Activated gamma-delta T cell treated with Interleukin-2 at 50 U/mL for 16 hours (primary cell): ENCODE data around the gene JARID2.
"Not testable (repeated sequence)": the region's sequence is repeated elsewhere in the genome, so short reads cannot be mapped to it uniquely, and the experiment has no call there.

ENCODE experiments used
- DNase-seq: peaks from one replicate; pipeline ENCODE4 v3.0.0-alpha.2; 2020

Gene JARID2

GRCh38 chr6:15405129-15406068, 159.5 kb downstream of the JARID2 start:
- no peak for DNase-seq

- DNase-seq = no peak
These were observed 160.6 kb downstream of the JARID2 start for GRCh38 chr6:15406452-15406851.

GRCh38 chr6:15408008-15408407, 162.1 kb downstream of the JARID2 start:
- DNase-seq = no peak

- DNase-seq = no peak
These were observed 162.9 kb downstream of the JARID2 start for GRCh38 chr6:15408758-15409157.

GRCh38 chr6:15409301-15410125, 163.6 kb downstream of the JARID2 start:
- no peak for DNase-seq

- no peak for DNase-seq
These were observed 164.2 kb downstream of the JARID2 start for GRCh38 chr6:15410126-15410391.

GRCh38 chr6:15410752-15411151, 164.9 kb downstream of the JARID2 start:
- DNase-seq = no peak

GRCh38 chr6:15411766-15412165, 165.9 kb downstream of the JARID2 start:
- no peak for DNase-seq

- DNase-seq = no peak
These were observed 166.9 kb downstream of the JARID2 start for GRCh38 chr6:15412767-15413166.

GRCh38 chr6:15413466-15414234, 167.8 kb downstream of the JARID2 start:
- no peak for DNase-seq

GRCh38 chr6:15414235-15414612, 168.4 kb downstream of the JARID2 start:
- DNase-seq = no peak

- DNase-seq = not testable (repeated sequence)
These were observed 169.8 kb downstream of the JARID2 start for GRCh38 chr6:15415622-15416021.

GRCh38 chr6:15416932-15417509, 171.2 kb downstream of the JARID2 start:
- no peak for DNase-seq

- no peak for DNase-seq
These were observed 171.9 kb downstream of the JARID2 start for GRCh38 chr6:15417811-15418210.

- no peak for DNase-seq
These were observed 173.6 kb downstream of the JARID2 start for GRCh38 chr6:15419493-15419892.

- no peak for DNase-seq
These were observed 175.1 kb downstream of the JARID2 start for GRCh38 chr6:15420959-15421438.

- DNase-seq = no peak
These were observed 176.3 kb downstream of the JARID2 start for GRCh38 chr6:15421945-15422733.

GRCh38 chr6:15423286-15423993, 177.6 kb downstream of the JARID2 start:
- DNase-seq = no peak

GRCh38 chr6:15425947-15426346, 180.1 kb downstream of the JARID2 start:
- no peak for DNase-seq

GRCh38 chr6:15426395-15426794, 180.5 kb downstream of the JARID2 start:
- DNase-seq = no peak

GRCh38 chr6:15426901-15427300, 181.0 kb downstream of the JARID2 start:
- DNase-seq = no peak
